B cell (primary cell): Measurements from ENCODE around the gene RIC1. TPM values are rescaled to one million over a fixed set of nuclear protein-coding genes. Genes with fewer than 3 reads are reported as not detected.

ENCODE experiments used
- ATAC-seq: fragments of 200-7000 bp; cut with Tn5 transposase; one replicate; pipeline ENCODE4 v1.10.0; 2021; ENCODE audit warnings: low read depth, mild to moderate bottlenecking, moderate number of reproducible peaks, moderate library complexity
- CTCF ChIA-PET: fragments of 350-600 bp; sonication (Branson Sonifier 250); formaldehyde crosslinking; loops from one replicate; lab custom pipeline; 2021; ENCODE audit warnings: antibody characterized with exemption, inconsistent platforms; lab: Charles Lee
- POLR2A ChIA-PET: fragments of 350-600 bp; sonication (Branson Sonifier 250); formaldehyde crosslinking; loops from one replicate; lab custom pipeline; 2021; ENCODE audit warnings: antibody characterized with exemption; lab: Charles Lee
- DNase-seq: peaks from one replicate; pipeline ENCODE4 v3.0.0; 2013
- H2AFZ ChIP-seq: 2 replicates; pipeline ENCODE4 v1.6.1; 2012; ENCODE audit warnings: mild to moderate bottlenecking, low read depth, low read length; ENCODE audit not compliant: insufficient read depth, poor library complexity, severe bottlenecking
- H3K27ac ChIP-seq, 2 donors: 1 replicate in 1 of 2; 2 replicates in 1 of 2; pipeline ENCODE4 v1.5.1; 2012 to 2013; ENCODE audit warnings: low read length in 2 of 2, mild to moderate bottlenecking in 2 of 2, moderate library complexity in 1 of 2
- H3K27me3 ChIP-seq, 4 experiments: fragments of 200-600 bp in 1 of 4; sonication (generic) in 1 of 4; replicated peaks in 1 of 4; 1 replicate in 2 of 4; 2 replicates in 2 of 4; pipeline versions ENCODE4 v1.6.1 to v1.7.0; 2013 to 2016; ENCODE audit warnings: low read length in 3 of 4, mild to moderate bottlenecking in 2 of 4, mixed read lengths in 1 of 4, moderate library complexity in 1 of 4; ENCODE audit not compliant: insufficient read depth in 4 of 4, control insufficient read depth in 3 of 4; ENCODE audit errors: control extremely low read depth in 1 of 4
- H3K36me3 ChIP-seq, 2 experiments: replicated peaks in 1 of 2; 1 replicate in 1 of 2; 2 replicates in 1 of 2; pipeline versions ENCODE4 v1.6.1 to v1.7.1; 2013; ENCODE audit warnings: low read length in 1 of 2; ENCODE audit not compliant: insufficient read depth in 2 of 2, control insufficient read depth in 1 of 2; ENCODE audit errors: control extremely low read depth in 1 of 2, extremely low read depth in 1 of 2
- H3K4me1 ChIP-seq, 2 donors: fragments of 200-600 bp in 1 of 2; sonication (generic) in 1 of 2; 1 replicate in 1 of 2; 2 replicates in 1 of 2; pipeline versions ENCODE4 v1.5.1 to v1.6.1; 2013 to 2017; ENCODE audit warnings: low read length in 2 of 2; ENCODE audit not compliant: control insufficient read depth in 2 of 2, insufficient read depth in 2 of 2
- H3K4me2 ChIP-seq: replicated peaks from 2 replicates; pipeline ENCODE3; 2012; ENCODE audit warnings: mild to moderate bottlenecking, low read depth, low read length; ENCODE audit not compliant: poor library complexity, severe bottlenecking
- H3K4me3 ChIP-seq, 5 experiments: fragments of 200-600 bp in 1 of 5; sonication (generic) in 1 of 5; 1 replicate in 3 of 5; 2 replicates in 2 of 5; pipeline versions ENCODE4 v1.5.1 to v1.7.0; 2011 to 2016; ENCODE audit warnings: low read length in 4 of 5, mild to moderate bottlenecking in 4 of 5, low read depth in 2 of 5, control low read depth in 1 of 5, moderate library complexity in 1 of 5; ENCODE audit not compliant: insufficient read depth in 1 of 5; ENCODE audit errors: control extremely low read depth in 1 of 5, extremely low read depth in 1 of 5
- H3K79me2 ChIP-seq: fragments of 200-600 bp; sonication (generic); one replicate; pipeline ENCODE4 v1.6.0; 2016; ENCODE audit warnings: low read length; ENCODE audit not compliant: control insufficient read depth, insufficient read depth
- H3K9ac ChIP-seq: fragments of 200-600 bp; sonication (generic); 2 replicates; pipeline ENCODE4 v1.6.1; 2017; ENCODE audit warnings: mild to moderate bottlenecking, low read length, moderate library complexity
- H3K9me3 ChIP-seq, 3 donors: one replicate each; pipeline versions ENCODE4 v1.6.1 to v1.7.1; 2013; ENCODE audit warnings: low read length in 2 of 3; ENCODE audit not compliant: control insufficient read depth in 2 of 3, insufficient read depth in 1 of 3; ENCODE audit errors: control extremely low read depth in 1 of 3
- H4K20me1 ChIP-seq: 2 replicates; pipeline ENCODE4 v1.6.0; 2012; ENCODE audit warnings: mild to moderate bottlenecking, low read length; ENCODE audit not compliant: insufficient read depth, control insufficient read depth, poor library complexity, severe bottlenecking
- H3K27ac Mint-ChIP-seq: one replicate; pipeline ENCODE4 v1.8.0; 2021; ENCODE audit warnings: mixed read lengths
- H3K27me3 Mint-ChIP-seq: one replicate; pipeline ENCODE4 v1.8.0; 2021; ENCODE audit warnings: mixed read lengths
- H3K4me1 Mint-ChIP-seq: one replicate; pipeline ENCODE4 v1.8.0; 2021; ENCODE audit warnings: mixed read lengths
- H3K4me3 Mint-ChIP-seq: one replicate; pipeline ENCODE4 v1.8.0; 2021; ENCODE audit warnings: mixed read lengths
- H3K9me3 Mint-ChIP-seq: one replicate; pipeline ENCODE4 v1.8.0; 2022; ENCODE audit warnings: mixed read lengths; ENCODE audit not compliant: insufficient read depth
- EZH2 ChIP-seq: IDR thresholded peaks from 2 replicates; pipeline ENCODE4 v1.6.1; 2012; ENCODE audit warnings: borderline replicate concordance, low read depth, mild to moderate bottlenecking, moderate library complexity, low read length; ENCODE audit not compliant: insufficient read depth, poor library complexity, severe bottlenecking
- WGBS: methylation state at CpG from one replicate; pipeline ENCODE4 v1.1.5; 2013; ENCODE audit warnings: missing lambda C conversion rate; ENCODE audit not compliant: insufficient coverage; 5-methylcytosine and 5-hydroxymethylcytosine counted together
- intact Hi-C: fragments of 100-400 bp; cut with micrococcal nuclease; formaldehyde crosslinking; loops from one replicate; pipeline ENCODE4 v1.10.0; 2022
- polyA plus RNA-seq: library from polyadenylated mRNA; depleted of rRNA; stranded (reverse); fragments of >200 nt; gene quantifications from 2 replicates; pipeline ENCODE4 v1.2.3, GENCODE V29; 2012
- total RNA-seq, 2 donors: library from RNA; stranded (reverse); fragments of 120-200 nt in 1 of 2; gene quantifications; 1 replicate in 1 of 2; 2 replicates in 1 of 2; pipeline versions ENCODE4 v1.2.3 to v1.2.4, GENCODE V29; 2013 to 2022
- TF ChIP-seq, protein P1 (sequence below): fragments of 200-600 bp; IDR thresholded peaks from one replicate; pipeline ENCODE4 v1.8.0; 2022; ENCODE audit warnings: antibody characterized with exemption, mild to moderate bottlenecking

RIC1 gene
- total and polyA plus RNA-seq, 2 donors (not counting 1 experiment from before 2014, with no cell fraction given): 20.7 to 58.8 TPM

DNA sequence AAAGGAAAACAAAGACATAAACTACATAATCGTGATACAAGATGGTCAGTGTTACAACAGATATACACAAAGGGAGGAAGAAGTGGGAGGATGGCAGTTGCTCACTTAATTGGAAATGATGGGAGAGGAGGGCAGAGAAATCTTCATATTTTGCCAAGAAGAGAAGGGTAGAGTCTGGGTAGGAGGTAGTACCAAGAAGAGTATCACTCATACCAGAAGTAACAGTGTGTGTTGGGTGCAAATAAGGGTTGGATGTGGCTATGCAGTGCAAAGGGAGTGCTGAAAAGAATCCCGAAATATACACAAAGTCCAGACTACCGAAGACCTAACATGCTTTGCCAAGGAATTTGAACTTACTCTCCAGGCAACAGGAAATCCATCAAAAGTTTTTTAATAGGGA lies 163.0 kb downstream of the RIC1 start:
- TF ChIP-seq EZH2: no peak
- H3K79me2 ChIP-seq: no peaks in the 10 kb centered on the region
- ATAC-seq: no peak
- no peaks in the 10 kb centered on the region for H3K27me3 ChIP-seq
- ChIA-PET POLR2A (no interaction called here), CTCF (no interaction called here)
- intact Hi-C loops: no loop called here
- no peaks in the 10 kb centered on the region for H4K20me1 ChIP-seq
- H3K27ac Mint-ChIP-seq: no peak overlapping the region
- DNase-seq: no peak
- H3K36me3 ChIP-seq: peaks cover 0 to 6% of the 10 kb centered on the region in 2 experiments
- H3K4me3 Mint-ChIP-seq: no peak overlapping the region
- no peaks in the 10 kb centered on the region for H3K9me3 ChIP-seq
- H3K4me1 ChIP-seq: peaks cover 0 to 4% of the 10 kb centered on the region in 2 donors
- no peak overlapping the region for H3K4me2 ChIP-seq
- no CpG with 5 or more reads among the region's 3 CpGs for WGBS
- no peaks in the 10 kb centered on the region for H3K9me3 Mint-ChIP-seq
- H3K4me3 ChIP-seq: no peak overlapping the region
- no peak overlapping the region for H2AFZ ChIP-seq
- no peaks in the 10 kb centered on the region for H3K27me3 Mint-ChIP-seq
- peaks cover 14% of the 10 kb centered on the region for H3K4me1 Mint-ChIP-seq
- no peak overlapping the region for H3K9ac ChIP-seq
- H3K27ac ChIP-seq: no peak overlapping the region

DNA sequence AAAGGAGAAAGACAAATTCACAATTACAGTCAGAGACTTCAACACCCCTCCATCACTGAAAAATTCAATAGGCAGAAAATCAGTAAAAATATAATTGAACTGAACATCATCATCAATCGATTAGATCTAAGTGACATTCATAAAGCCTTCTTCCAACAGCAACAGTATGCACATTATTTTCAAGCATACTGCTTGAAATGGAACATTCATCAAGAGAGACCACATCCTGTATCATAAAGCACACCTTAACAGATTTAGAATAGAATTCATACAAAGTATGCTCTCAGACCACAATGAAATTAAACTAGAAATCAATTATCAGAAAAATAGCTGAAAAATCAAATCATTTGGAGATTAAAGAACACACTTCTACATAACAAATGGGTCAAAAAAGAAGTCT lies 164.9 kb downstream of the RIC1 start:
- Mint-ChIP-seq H3K27me3 (no peaks in the 10 kb centered on the region), H3K4me3 (no peak overlapping the region), H3K4me1 (peaks cover 14% of the 10 kb centered on the region), H3K27ac (no peak overlapping the region), H3K9me3 (no peaks in the 10 kb centered on the region)
- no peak overlapping the region for H3K4me3 ChIP-seq
- H3K9ac ChIP-seq: no peak overlapping the region
- no peaks in the 10 kb centered on the region for H3K79me2 ChIP-seq
- no peaks in the 10 kb centered on the region for H3K27me3 ChIP-seq
- DNase-seq: no peak
- no peaks in the 10 kb centered on the region for H3K36me3 ChIP-seq
- H3K4me1 ChIP-seq: peaks cover 0 to 4% of the 10 kb centered on the region in 2 donors
- ChIA-PET CTCF (no interaction called here), POLR2A (no interaction called here)
- no peaks in the 10 kb centered on the region for H4K20me1 ChIP-seq
- no peak overlapping the region for H2AFZ ChIP-seq
- H3K9me3 ChIP-seq: no peaks in the 10 kb centered on the region
- ATAC-seq: no peak
- intact Hi-C loops: no loop called here
- 100% methylated on average over 1 of the region's 1 CpG for WGBS
- TF ChIP-seq, protein P1, sequence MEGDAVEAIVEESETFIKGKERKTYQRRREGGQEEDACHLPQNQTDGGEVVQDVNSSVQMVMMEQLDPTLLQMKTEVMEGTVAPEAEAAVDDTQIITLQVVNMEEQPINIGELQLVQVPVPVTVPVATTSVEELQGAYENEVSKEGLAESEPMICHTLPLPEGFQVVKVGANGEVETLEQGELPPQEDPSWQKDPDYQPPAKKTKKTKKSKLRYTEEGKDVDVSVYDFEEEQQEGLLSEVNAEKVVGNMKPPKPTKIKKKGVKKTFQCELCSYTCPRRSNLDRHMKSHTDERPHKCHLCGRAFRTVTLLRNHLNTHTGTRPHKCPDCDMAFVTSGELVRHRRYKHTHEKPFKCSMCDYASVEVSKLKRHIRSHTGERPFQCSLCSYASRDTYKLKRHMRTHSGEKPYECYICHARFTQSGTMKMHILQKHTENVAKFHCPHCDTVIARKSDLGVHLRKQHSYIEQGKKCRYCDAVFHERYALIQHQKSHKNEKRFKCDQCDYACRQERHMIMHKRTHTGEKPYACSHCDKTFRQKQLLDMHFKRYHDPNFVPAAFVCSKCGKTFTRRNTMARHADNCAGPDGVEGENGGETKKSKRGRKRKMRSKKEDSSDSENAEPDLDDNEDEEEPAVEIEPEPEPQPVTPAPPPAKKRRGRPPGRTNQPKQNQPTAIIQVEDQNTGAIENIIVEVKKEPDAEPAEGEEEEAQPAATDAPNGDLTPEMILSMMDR: no peak
- TF ChIP-seq EZH2: no peak
- no peak overlapping the region for H3K27ac ChIP-seq
- no peak overlapping the region for H3K4me2 ChIP-seq
